VCaP (cell line): ENCODE results near the gene MAGEA11.
"Not testable (repeated sequence)": the region's sequence is repeated elsewhere in the genome, so short reads cannot be mapped to it uniquely, and the experiment has no call there.

Experiments
- H3K27ac ChIP-seq: fragments of 450-650 bp; 2 replicates; pipeline ENCODE4 v1.5.1; 2017
- CTCF ChIP-seq: fragments of 450-650 bp; conservative IDR thresholded peaks from 2 replicates; pipeline ENCODE4 v1.5.1; 2017; ENCODE audit warnings: mild to moderate bottlenecking, moderate library complexity

MAGEA11 gene

GRCh38 chrX:149687991-149688390 is 23.9 kb upstream of the MAGEA11 start:
- H3K27ac ChIP-seq, result no peak overlapping the region
- no peak for TF ChIP-seq CTCF

DNA sequence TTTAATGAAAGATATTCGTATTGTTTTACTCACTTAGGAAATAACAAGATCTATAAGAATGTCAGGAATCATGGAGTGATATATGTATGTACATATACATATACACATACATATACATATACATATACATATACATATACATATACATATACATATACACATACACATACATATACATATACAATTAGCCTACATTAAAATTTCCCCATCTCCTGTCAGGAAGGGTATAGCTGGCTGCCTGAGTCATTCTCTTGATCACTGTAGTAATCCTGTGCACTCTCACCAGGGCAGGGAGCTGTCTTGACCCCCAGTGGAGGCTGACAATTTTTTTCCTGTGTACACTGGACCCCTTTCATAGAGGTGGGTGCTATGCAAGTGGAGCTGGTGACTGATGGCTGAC is 23.3 kb upstream of the MAGEA11 start:
- no peak overlapping the region for H3K27ac ChIP-seq
- TF ChIP-seq CTCF, result no peak

GRCh38 chrX:149691794-149692193 is 20.1 kb upstream of the MAGEA11 start:
- no peak overlapping the region for H3K27ac ChIP-seq
- no peak for TF ChIP-seq CTCF

DNA sequence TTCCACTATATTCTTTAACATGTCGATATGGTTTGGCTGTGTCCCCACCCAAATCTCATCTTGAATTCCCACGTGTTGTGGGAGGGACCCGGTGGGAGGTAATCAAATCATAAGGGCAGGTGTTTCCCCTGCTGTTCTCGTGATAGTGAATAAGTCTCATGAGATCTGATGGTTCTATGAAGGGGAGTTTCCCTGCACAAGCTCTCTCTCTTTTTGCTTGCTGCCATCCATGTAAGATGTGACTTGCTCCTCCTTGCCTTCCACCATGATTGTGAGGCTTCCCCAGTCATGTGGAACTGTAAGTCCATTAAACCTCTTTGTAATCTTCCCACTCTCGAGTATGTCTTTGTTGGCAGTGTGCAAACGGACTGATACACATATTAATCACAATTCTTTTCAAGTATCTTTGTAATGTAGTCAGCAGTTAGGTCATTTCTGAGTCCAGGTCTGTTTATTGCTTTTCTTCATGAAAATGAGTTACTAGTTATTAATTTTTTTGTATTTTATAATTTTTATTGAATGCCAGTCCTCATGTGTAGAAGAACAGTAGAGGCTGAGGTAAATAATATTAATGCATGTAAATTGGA is 19.1 kb upstream of the MAGEA11 start:
- H3K27ac ChIP-seq, result not testable (repeated sequence)

DNA sequence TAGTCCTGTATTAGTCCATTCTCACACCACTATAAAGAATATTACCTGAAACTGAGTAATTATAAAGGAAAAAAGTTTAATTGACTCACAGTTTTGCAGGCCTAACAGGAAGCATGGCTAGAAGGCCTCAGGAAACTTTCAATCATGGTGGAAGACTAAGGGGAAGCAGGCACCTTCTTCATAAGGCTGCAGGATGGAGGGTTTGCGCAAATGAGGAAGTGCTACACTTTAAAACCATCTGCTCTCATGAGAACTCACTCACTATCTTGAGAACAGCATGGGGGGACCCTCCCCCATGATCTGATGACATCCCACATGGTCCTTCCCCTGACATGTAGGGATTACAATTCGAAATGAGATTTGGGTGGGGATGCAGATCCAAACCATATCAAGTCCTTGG is 12.1 kb upstream of the MAGEA11 start:
- no peak for TF ChIP-seq CTCF
- no peak overlapping the region for H3K27ac ChIP-seq

- no peak overlapping the region for H3K27ac ChIP-seq
- no peak for TF ChIP-seq CTCF
Measured at GRCh38 chrX:149704664-149705063, 7.2 kb upstream of the MAGEA11 start.

DNA sequence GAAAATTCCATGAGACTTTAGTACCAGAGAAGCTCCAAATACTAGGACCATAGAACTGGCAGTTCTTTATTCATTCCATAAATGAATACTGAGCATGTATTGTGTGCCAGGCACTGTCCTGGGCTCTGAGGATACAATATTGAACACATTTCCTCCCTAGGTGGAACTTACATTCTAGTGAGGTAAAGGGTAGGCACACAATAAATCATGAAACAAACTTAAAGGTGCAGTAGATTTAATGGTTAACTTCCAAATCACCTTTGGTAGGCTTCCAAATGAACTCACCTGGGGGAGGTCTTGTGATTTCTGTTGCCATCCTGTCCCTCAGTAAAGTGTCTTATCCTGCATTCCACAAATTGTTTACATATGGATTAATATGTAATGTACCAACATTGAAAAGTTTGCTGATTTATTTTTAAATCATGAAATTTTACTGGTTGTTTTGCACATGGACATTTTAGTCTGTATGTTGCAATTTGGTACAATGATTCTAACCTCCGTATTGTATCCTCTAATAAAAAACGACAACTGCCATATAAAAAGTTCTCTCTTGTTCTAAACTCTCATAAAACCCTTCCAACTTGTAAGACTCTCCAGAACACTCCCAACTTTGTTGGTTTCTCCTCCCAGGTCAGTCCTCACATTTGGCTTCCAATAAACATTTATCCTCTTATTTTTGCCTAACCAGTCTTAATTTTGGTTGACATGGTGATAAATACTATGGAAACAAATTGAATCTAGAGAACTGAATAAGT is 4.5 kb upstream of the MAGEA11 start:
- no peak for TF ChIP-seq CTCF
- no peak overlapping the region for H3K27ac ChIP-seq

GRCh38 chrX:149712831-149713230 is 971 bp downstream of the MAGEA11 start:
- TF ChIP-seq CTCF, result no peak
- no peak overlapping the region for H3K27ac ChIP-seq
